HepG2 (cell line): ENCODE measurements around the gene SUPT6H. TPM values are rescaled to one million over a fixed set of nuclear protein-coding genes. Genes with fewer than 3 reads are reported as not detected.
A peak's percentile ranks its signal among the peaks of the same experiment; 100 is the strongest.

ENCODE experiments used
- DMAP1 ChIP-seq: IDR thresholded peaks from 2 replicates; pipeline ENCODE4 v1.6.1; 2016
- DNMT3B ChIP-seq: conservative IDR thresholded peaks from 2 replicates; pipeline ENCODE4 v1.6.1; 2016; ENCODE audit warnings: missing biosample characterization, control low read depth
- ESRRA ChIP-seq: sonication (generic); formaldehyde crosslinking; IDR thresholded peaks from 2 replicates; pipeline ENCODE4 v1.5.1; 2020; ENCODE audit warnings: mild to moderate bottlenecking, low read depth, missing genetic modification reagents
- FOSL2 ChIP-seq: sonication (generic); formaldehyde crosslinking; IDR thresholded peaks from 2 replicates; pipeline ENCODE4 v1.4.0; 2020; ENCODE audit warnings: missing genetic modification reagents
- NCOA5 ChIP-seq: sonication (generic); formaldehyde crosslinking; IDR thresholded peaks from 2 replicates; pipeline ENCODE4 v1.4.0; 2020; ENCODE audit warnings: missing genetic modification reagents
- SP140L ChIP-seq: sonication (generic); formaldehyde crosslinking; IDR thresholded peaks from 2 replicates; pipeline ENCODE4 v1.4.0; 2020; ENCODE audit warnings: missing genetic modification reagents, borderline replicate concordance
- TEAD3 ChIP-seq: optimal IDR thresholded peaks from 2 replicates; pipeline ENCODE3; 2016; ENCODE audit warnings: borderline replicate concordance
- ZC3H4 ChIP-seq: sonication (generic); formaldehyde crosslinking; IDR thresholded peaks from 2 replicates; pipeline ENCODE4 v1.4.0; 2020; ENCODE audit warnings: missing genetic modification reagents, borderline replicate concordance
- ZNF230 ChIP-seq: sonication (generic); formaldehyde crosslinking; IDR thresholded peaks from 2 replicates; pipeline ENCODE4 v1.4.0; 2020; ENCODE audit warnings: mild to moderate bottlenecking, missing genetic modification reagents
- ZNF781 ChIP-seq: sonication (generic); formaldehyde crosslinking; IDR thresholded peaks from 2 replicates; pipeline ENCODE4 v1.5.1; 2020; ENCODE audit warnings: borderline replicate concordance, mild to moderate bottlenecking, missing genetic modification reagents; ENCODE audit errors: not compliant biosample characterization
- ZSCAN12 ChIP-seq: sonication (generic); formaldehyde crosslinking; IDR thresholded peaks from 2 replicates; pipeline ENCODE4 v1.9.0; 2021; ENCODE audit warnings: mild to moderate bottlenecking, missing genetic modification reagents
- polyA plus RNA-seq, 8 experiments: library from polyadenylated mRNA; depleted of rRNA in 3 of 8; stranded (reverse) in 7 of 8; unstranded in 1 of 8; fragments of >200 nt; fragmentation: Illumina TruSeq in 4 of 8; extraction: Trizol in 4 of 8; gene quantifications; 2 replicates each; pipeline versions ENCODE4 v1.2.1 to v1.2.3, GENCODE V29; 2011 to 2016; ENCODE audit warnings: low read depth in 4 of 8, missing spikeins in 1 of 8, mixed read lengths in 1 of 8; ENCODE audit not compliant: insufficient read depth in 1 of 8
- total RNA-seq, 5 experiments: library from RNA; depleted of rRNA; stranded (reverse); fragments of >200 nt; fragmentation: Illumina TruSeq; extraction: Trizol; gene quantifications; 2 replicates each; pipeline ENCODE4 v1.2.3, GENCODE V29; 2016; ENCODE audit warnings: low read depth in 1 of 5
- TF ChIP-seq, protein P1 (sequence below): sonication (generic); formaldehyde crosslinking; IDR thresholded peaks from 2 replicates; pipeline ENCODE4 v1.9.0; 2021; ENCODE audit warnings: missing genetic modification reagents, borderline replicate concordance
- TF ChIP-seq, protein P2 (sequence below): sonication (generic); formaldehyde crosslinking; IDR thresholded peaks from one replicate; pipeline ENCODE4 v1.5.1; 2020; ENCODE audit warnings: mild to moderate bottlenecking, missing genetic modification reagents; ENCODE audit errors: not compliant biosample characterization
- TF ChIP-seq, protein P3 (sequence below): sonication (generic); formaldehyde crosslinking; IDR thresholded peaks from 2 replicates; pipeline ENCODE4 v1.5.0; 2020; ENCODE audit warnings: mild to moderate bottlenecking, missing genetic modification reagents, borderline replicate concordance

The SUPT6H gene
- total and polyA plus RNA-seq, 2 of the 13 experiments (the other 11 are each of a cell fraction or from before 2014, with no cell fraction given), result 32.7 to 39.9 TPM

DNA sequence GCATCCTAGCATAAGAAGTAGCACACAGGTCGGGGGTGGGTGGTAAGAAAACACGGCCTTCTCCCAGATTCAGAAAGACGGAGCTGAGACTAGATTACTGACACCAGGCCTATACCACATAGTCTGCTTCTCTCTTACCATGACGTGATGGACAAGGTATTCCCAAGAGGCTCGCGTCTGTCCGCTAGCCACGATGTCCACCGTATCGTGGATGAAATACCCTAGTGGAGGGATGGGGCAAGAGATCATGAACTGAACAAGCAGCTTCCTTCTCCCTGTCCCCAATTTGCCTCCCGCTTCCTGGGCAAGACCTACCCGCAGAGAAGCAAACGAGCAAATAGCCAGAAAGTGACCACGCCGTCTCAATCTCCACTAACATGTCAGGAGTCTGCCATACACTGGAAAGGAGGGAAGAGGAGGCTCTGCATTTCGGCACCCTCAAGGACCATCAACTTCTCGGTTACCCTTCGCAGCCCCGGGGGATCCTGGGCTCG is 63.2 kb downstream of the SUPT6H start (continued):
- TF ChIP-seq, protein P1, sequence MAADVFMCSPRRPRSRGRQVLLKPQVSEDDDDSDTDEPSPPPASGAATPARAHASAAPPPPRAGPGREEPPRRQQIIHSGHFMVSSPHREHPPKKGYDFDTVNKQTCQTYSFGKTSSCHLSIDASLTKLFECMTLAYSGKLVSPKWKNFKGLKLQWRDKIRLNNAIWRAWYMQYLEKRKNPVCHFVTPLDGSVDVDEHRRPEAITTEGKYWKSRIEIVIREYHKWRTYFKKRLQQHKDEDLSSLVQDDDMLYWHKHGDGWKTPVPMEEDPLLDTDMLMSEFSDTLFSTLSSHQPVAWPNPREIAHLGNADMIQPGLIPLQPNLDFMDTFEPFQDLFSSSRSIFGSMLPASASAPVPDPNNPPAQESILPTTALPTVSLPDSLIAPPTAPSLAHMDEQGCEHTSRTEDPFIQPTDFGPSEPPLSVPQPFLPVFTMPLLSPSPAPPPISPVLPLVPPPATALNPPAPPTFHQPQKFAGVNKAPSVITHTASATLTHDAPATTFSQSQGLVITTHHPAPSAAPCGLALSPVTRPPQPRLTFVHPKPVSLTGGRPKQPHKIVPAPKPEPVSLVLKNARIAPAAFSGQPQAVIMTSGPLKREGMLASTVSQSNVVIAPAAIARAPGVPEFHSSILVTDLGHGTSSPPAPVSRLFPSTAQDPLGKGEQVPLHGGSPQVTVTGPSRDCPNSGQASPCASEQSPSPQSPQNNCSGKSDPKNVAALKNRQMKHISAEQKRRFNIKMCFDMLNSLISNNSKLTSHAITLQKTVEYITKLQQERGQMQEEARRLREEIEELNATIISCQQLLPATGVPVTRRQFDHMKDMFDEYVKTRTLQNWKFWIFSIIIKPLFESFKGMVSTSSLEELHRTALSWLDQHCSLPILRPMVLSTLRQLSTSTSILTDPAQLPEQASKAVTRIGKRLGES (CRISPR knock-in tag), result 0 out of 2 replicates have a peak, but pooled peaks have one; percentile 9
- TF ChIP-seq DNMT3B (peak; percentile 51; the same call in 1 of the 2 replicates), ZC3H4 (CRISPR knock-in tag) (peak; percentile 55; the same call in 1 of the 2 replicates), TEAD3 (peak; percentile 46), NCOA5 (CRISPR knock-in tag) (peak; percentile 87; the same call in 1 of the 2 replicates), ZSCAN12 (CRISPR knock-in tag) (0 out of 2 replicates have a peak, but pooled peaks have one; percentile 17), DMAP1 (CRISPR knock-in tag) (no peak), SP140L (CRISPR knock-in tag) (0 out of 2 replicates have a peak, but pooled peaks have one; percentile 2), FOSL2 (CRISPR knock-in tag) (peak; percentile 15; the same call in 1 of the 2 replicates), ESRRA (CRISPR knock-in tag) (0 out of 2 replicates have a peak, but pooled peaks have one; percentile 4), ZNF781 (CRISPR knock-in tag) (peak; percentile 53), ZNF230 (CRISPR knock-in tag) (peak; percentile 83; the same call in 1 of the 2 replicates)
- TF ChIP-seq, protein P2, sequence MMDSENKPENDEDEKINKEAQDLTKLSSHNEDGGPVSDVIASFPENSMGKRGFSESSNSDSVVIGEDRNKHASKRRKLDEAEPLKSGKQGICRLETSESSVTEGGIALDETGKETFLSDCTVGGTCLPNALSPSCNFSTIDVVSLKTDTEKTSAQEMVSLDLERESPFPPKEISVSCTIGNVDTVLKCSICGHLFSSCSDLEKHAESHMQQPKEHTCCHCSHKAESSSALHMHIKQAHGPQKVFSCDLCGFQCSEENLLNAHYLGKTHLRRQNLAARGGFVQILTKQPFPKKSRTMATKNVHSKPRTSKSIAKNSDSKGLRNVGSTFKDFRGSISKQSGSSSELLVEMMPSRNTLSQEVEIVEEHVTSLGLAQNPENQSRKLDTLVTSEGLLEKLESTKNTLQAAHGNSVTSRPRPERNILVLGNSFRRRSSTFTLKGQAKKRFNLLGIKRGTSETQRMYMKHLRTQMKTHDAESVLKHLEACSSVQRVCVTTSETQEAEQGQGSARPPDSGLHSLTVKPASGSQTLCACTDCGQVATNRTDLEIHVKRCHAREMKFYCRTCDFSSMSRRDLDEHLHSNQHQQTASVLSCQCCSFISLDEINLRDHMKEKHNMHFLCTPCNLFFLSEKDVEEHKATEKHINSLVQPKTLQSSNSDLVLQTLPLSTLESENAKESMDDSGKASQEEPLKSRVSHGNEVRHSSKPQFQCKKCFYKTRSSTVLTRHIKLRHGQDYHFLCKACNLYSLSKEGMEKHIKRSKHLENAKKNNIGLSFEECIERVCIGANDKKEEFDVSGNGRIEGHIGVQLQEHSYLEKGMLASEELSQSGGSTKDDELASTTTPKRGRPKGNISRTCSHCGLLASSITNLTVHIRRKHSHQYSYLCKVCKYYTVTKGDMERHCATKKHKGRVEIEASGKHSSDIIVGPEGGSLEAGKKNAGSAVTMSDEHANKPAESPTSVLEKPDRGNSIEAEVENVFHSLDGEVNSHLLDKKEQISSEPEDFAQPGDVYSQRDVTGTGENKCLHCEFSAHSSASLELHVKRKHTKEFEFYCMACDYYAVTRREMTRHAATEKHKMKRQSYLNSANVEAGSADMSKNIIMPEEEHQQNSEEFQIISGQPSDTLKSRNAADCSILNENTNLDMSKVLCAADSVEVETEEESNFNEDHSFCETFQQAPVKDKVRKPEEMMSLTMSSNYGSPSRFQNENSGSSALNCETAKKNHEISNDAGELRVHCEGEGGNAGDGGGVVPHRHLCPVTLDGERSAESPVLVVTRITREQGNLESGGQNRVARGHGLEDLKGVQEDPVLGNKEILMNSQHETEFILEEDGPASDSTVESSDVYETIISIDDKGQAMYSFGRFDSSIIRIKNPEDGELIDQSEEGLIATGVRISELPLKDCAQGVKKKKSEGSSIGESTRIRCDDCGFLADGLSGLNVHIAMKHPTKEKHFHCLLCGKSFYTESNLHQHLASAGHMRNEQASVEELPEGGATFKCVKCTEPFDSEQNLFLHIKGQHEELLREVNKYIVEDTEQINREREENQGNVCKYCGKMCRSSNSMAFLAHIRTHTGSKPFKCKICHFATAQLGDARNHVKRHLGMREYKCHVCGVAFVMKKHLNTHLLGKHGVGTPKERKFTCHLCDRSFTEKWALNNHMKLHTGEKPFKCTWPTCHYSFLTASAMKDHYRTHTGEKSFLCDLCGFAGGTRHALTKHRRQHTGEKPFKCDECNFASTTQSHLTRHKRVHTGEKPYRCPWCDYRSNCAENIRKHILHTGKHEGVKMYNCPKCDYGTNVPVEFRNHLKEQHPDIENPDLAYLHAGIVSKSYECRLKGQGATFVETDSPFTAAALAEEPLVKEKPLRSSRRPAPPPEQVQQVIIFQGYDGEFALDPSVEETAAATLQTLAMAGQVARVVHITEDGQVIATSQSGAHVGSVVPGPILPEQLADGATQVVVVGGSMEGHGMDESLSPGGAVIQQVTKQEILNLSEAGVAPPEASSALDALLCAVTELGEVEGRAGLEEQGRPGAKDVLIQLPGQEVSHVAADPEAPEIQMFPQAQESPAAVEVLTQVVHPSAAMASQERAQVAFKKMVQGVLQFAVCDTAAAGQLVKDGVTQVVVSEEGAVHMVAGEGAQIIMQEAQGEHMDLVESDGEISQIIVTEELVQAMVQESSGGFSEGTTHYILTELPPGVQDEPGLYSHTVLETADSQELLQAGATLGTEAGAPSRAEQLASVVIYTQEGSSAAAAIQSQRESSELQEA (CRISPR knock-in tag), result no peak
- TF ChIP-seq, protein P3, sequence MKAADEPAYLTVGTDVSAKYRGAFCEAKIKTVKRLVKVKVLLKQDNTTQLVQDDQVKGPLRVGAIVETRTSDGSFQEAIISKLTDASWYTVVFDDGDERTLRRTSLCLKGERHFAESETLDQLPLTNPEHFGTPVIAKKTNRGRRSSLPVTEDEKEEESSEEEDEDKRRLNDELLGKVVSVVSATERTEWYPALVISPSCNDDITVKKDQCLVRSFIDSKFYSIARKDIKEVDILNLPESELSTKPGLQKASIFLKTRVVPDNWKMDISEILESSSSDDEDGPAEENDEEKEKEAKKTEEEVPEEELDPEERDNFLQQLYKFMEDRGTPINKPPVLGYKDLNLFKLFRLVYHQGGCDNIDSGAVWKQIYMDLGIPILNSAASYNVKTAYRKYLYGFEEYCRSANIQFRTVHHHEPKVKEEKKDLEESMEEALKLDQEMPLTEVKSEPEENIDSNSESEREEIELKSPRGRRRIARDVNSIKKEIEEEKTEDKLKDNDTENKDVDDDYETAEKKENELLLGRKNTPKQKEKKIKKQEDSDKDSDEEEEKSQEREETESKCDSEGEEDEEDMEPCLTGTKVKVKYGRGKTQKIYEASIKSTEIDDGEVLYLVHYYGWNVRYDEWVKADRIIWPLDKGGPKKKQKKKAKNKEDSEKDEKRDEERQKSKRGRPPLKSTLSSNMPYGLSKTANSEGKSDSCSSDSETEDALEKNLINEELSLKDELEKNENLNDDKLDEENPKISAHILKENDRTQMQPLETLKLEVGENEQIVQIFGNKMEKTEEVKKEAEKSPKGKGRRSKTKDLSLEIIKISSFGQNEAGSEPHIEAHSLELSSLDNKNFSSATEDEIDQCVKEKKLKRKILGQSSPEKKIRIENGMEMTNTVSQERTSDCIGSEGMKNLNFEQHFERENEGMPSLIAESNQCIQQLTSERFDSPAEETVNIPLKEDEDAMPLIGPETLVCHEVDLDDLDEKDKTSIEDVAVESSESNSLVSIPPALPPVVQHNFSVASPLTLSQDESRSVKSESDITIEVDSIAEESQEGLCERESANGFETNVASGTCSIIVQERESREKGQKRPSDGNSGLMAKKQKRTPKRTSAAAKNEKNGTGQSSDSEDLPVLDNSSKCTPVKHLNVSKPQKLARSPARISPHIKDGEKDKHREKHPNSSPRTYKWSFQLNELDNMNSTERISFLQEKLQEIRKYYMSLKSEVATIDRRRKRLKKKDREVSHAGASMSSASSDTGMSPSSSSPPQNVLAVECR (CRISPR knock-in tag), result peak; percentile 27; the same call in 1 of the 2 replicates
